ENCODE measurements around the gene PKLR.
"Not testable (repeated sequence)": the region's sequence is repeated elsewhere in the genome, so short reads cannot be mapped to it uniquely, and the experiment has no call there.

PKLR gene

GRCh38 chr1:155301342-155301841 lies at the start of gene PKLR:
TSS of gene PKLR (minus strand) at chr1:155301438. CDS start at chr1:155301395, 43 bp downstream.
- no peak for DNase-seq (ENCODE audit: low read depth, low spot score)

- DNase-seq (ENCODE audit: low read depth, low spot score), result no peak
Measured at GRCh38 chr1:155342842-155343241, 41.6 kb upstream of the PKLR start.

DNA sequence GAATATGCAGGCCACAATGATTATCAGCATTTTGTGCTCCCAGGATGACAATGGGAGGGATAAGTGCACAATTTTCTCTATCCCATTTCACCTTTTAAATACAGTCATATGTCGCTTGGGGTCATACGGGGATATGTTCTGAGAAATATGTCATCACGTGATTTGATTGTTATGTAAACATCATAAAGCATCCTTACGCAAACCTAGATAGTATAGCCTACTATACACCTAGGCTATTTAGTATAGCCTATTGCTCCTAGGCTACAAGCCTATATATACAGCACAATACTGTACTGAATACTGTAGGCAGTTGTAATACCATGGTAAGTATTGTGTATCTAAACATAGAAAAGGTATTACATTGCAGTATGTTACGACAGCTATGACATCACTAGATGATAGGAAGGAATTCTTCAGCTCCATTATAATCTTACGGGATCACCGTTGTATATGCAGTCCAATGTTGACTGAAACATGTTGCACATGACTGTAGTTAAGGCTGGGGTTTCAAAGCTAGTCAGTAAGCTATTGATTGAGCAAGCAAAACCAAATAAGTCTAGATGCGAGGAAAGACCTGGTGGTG lies 38.4 kb upstream of the PKLR start:
- DNase-seq (ENCODE audit: low read depth, low spot score), result no peak

- no peak for DNase-seq (ENCODE audit: low read depth, low spot score)
Measured at GRCh38 chr1:155334962-155335361, 33.7 kb upstream of the PKLR start.

DNA sequence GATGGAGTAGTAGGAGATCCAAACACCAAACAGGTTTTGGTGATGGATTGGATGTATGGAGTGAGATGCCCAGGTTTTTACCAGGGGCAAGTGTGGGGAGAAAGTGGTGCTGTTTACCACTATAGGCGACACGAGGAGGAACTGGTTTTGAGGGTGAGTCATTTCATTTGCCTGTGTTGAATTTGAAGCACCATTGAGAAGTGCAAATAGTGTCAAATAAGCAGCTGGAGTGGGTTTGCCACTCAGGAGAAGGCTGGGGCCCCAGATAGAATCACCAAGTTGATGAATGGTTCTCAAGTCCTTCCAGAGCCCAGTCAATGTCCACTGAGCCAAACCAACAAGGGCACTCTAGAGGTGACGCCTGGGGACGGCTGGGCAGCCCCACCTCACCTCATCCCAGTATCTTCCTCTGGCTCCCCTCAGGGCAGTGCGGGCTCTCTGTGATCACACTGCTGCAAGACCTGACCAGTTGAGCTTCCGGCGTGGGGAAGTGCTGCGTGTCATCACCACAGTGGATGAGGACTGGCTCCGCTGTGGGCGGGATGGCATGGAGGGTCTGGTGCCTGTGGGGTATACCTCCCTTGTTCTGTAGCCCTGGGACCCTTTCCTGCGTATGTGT lies 28.9 kb upstream of the PKLR start:
- DNase-seq (ENCODE audit: low read depth, low spot score), result no peak

- not testable (repeated sequence) for DNase-seq (ENCODE audit: low read depth, low spot score)
Measured at GRCh38 chr1:155328856-155329255, 27.6 kb upstream of the PKLR start.

- no peak for DNase-seq (ENCODE audit: low read depth, low spot score)
Measured at GRCh38 chr1:155327981-155328380, 26.7 kb upstream of the PKLR start.

GRCh38 chr1:155326631-155327037 lies 25.4 kb upstream of the PKLR start:
- DNase-seq (ENCODE audit: low read depth, low spot score), result no peak

DNA sequence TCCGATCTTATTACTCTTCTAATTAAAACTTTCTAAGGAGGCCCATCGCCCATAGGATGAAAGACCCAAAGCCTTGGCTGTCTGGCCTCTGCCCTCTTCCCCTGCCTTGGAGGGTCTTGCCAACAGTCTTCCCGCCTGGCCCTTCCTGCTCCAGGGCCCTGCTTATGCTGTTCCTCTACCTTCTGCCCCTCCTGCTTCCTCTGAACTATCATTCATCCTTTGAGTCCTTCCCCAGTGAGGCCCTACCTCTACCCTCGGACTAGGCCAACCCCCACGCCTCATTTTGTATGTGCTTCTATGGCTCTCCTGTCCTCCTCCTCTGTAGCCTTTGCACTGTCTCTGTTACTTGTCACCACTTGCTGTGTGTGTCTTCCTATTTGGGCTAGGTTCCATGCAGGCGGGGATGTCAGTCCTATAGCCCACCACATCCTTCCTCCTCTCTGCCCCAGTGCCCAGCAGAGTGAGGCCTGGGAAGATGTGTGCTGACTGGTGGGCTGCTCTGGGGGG lies 24.8 kb upstream of the PKLR start:
- DNase-seq (ENCODE audit: low read depth, low spot score), result no peak

GRCh38 chr1:155325603-155325893 lies 24.3 kb upstream of the PKLR start:
- no peak for DNase-seq (ENCODE audit: low read depth, low spot score)

DNA sequence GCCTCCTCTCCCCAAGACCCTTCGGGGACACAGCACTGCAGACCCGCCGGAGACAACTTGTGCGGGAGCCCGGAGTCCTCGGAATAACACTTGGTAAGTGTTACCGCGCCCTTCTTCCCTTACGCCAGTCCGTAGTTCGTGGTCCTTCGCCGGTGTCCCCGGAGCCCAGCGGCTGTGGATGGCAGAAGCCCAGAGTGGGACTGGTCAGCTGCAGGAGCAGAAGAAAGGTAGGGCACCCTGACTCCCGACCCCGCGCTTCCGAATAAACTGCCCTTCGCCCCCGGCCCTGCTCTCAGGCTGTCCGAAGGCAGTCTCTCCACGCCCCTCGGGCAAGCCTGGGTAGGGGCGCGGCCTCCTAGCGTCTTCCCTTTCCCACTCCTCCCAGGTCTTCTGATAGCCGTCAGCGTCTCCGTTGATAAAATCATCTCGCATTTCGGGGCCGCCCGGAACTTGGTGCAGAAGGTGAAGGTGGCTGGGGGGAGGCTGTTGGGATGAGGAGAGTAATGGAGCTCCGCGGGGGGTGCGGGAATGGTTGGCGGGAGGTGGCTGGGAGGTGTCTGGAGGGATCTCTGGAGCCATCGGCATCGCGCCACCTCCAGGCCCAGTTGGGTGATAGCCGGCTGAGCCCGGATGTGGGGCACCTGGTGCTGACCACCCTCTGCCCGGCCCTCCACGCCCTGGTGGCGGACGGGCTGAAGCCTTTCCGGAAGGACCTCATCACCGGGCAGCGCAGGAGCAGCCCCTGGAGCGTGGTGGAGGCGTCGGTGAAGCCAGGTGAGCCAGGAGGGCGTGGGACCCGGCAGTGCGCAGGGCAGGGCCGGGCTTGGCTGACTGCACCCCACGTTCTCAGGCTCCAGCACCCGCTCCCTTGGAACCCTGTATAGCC lies 23.7 kb upstream of the PKLR start:
- no peak for DNase-seq (ENCODE audit: low read depth, low spot score)

DNA sequence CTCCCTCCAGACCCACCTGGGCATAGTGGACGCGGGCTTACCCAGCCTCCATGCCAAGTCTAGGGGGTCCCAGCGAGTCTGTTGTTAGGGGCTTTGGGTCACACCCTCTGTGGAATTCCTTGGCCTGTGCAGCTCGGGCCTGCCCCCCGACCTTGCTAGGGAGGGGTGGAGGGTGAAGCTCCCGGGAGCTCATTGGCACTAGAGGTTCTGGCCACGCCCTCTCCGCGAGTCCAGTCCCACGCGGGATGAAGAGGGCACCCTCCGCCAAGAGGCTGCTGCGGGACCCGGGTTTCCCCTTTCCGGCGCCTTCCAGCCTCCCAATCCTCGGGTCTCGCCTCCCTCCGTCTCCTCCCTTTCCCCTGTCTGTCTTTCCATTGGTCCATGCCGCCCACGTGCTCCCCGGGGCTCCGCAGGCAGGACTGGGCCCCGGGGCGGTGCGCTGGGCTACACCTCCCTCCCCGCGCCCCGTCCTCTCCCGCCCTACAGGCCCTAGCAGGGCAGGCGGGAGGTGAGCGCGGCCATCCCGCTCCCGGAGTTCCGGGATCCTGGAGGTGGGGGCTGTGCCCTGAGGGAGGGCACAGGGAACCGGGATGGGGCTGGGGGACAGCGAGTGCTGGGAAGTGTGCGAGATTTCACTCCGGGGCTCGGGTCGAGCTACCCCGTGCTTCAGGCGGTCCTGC lies 22.9 kb upstream of the PKLR start:
- DNase-seq (ENCODE audit: low read depth, low spot score), result peak; percentile 75

- DNase-seq (ENCODE audit: low read depth, low spot score), result peak; percentile 54
Measured at GRCh38 chr1:155323729-155324036, 22.4 kb upstream of the PKLR start.

- peak; percentile 74 for DNase-seq (ENCODE audit: low read depth, low spot score)
Measured at GRCh38 chr1:155322953-155323728, 21.9 kb upstream of the PKLR start.

DNA sequence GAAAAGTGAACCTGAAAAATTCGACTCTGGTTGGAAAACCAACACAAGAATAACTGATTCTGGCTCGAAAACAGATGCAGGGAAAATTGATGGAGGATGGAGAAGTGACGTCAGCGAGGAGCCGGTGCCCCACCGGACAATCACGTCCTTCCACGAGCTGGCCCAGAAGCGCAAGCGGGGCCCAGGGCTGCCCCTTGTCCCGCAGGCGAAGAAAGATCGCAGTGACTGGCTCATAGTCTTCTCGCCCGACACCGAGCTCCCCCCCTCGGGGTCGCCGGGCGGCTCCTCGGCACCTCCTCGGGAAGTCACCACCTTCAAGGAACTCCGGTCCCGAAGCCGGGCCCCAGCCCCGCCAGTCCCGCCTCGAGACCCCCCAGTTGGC lies 21.3 kb upstream of the PKLR start:
- no peak for DNase-seq (ENCODE audit: low read depth, low spot score)

DNA sequence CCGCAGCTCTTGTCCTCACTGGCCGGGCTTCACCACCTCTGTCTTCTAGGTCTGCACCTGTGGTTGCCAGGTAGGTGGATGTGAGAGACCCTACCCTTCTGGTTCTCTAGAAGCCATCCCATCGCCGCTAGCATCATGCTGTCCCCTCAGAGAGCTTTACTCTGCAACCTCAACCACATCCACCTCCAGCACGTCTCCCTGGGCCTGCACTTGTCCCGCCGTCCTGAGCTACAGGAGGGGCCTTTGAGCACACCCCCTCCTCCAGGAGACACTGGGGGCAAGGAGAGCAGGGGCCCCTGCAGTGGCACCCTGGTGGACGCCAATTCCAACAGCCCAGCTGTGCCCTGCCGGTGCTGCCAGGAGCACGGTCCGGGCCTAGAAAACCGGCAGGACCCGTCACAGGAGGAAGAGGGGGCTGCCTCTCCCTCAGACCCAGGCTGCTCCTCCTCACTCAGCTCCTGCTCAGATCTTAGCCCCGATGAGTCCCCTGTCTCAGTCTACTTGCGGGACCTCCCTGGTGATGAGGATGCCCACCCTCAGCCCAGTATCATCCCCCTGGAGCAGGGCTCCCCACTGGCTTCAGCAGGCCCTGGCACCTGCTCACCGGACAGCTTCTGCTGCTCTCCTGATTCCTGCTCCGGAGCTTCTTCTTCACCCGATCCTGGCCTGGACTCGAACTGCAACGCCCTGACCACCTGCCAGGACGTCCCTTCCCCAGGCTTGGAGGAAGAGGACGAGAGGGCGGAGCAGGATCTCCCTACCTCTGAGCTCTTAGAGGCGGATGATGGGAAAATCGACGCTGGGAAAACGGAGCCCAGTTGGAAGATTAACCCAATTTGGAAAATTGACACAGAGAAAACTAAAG lies 20.6 kb upstream of the PKLR start:
- no peak for DNase-seq (ENCODE audit: low read depth, low spot score)

- peak; percentile 46 for DNase-seq (ENCODE audit: low read depth, low spot score)
Measured at GRCh38 chr1:155320661-155321617, 19.7 kb upstream of the PKLR start, which contains the start of gene RUSC1. TSS of gene RUSC1 (plus strand) at chr1:155320894. CDS start at chr1:155321774, 880 bp downstream.

GRCh38 chr1:155320252-155320651 lies 19.0 kb upstream of the PKLR start:
- DNase-seq (ENCODE audit: low read depth, low spot score), result no peak

- DNase-seq (ENCODE audit: low read depth, low spot score), result no peak
Measured at GRCh38 chr1:155319536-155319935, 18.3 kb upstream of the PKLR start.
